Colonic mucosa (tissue), 4 donors: ENCODE measurements around the gene MET. TPM values are rescaled to one million over a fixed set of nuclear protein-coding genes. Genes with fewer than 3 reads are reported as not detected.

ENCODE experiments used
- DNase-seq: peaks from one replicate; pipeline ENCODE4 v3.0.0-alpha.2; 2020
- H3K27ac ChIP-seq: fragments of 200-600 bp; one replicate; pipeline ENCODE4 v1.8.0; 2021
- H3K27me3 ChIP-seq: fragments of 200-600 bp; one replicate; pipeline ENCODE4 v1.8.0; 2021
- H3K36me3 ChIP-seq: fragments of 200-600 bp; one replicate; pipeline ENCODE4 v1.8.0; 2021
- H3K4me1 ChIP-seq: fragments of 200-600 bp; one replicate; pipeline ENCODE4 v1.8.0; 2021; ENCODE audit warnings: mild to moderate bottlenecking
- H3K4me3 ChIP-seq: fragments of 200-600 bp; one replicate; pipeline ENCODE4 v1.8.0; 2021
- H3K9ac ChIP-seq, 2 donors: one replicate each; pipeline ENCODE4 v1.7.0; 2013; ENCODE audit warnings: control low read depth in 2 of 2, low read depth in 2 of 2, low read length in 2 of 2
- H3K9me3 ChIP-seq: fragments of 200-600 bp; one replicate; pipeline ENCODE4 v1.8.0; 2021
- CTCF ChIP-seq: fragments of 200-600 bp; IDR thresholded peaks from one replicate; pipeline ENCODE4 v1.8.0; 2022; ENCODE audit warnings: antibody characterized with exemption, mild to moderate bottlenecking
- intact Hi-C: fragments of 100-400 bp; cut with DNase I; formaldehyde crosslinking; loops from one replicate; pipeline ENCODE4 v1.14.1; 2022
- total RNA-seq, 2 donors: library from RNA; stranded (reverse); fragmentation: NEBNext Ultra II Directional in 1 of 2; extraction: Animal tissue kit (Norgen Biotek cat#: 25700) in 1 of 2; gene quantifications; one replicate each; pipeline ENCODE4 v1.2.1, GENCODE V29; 2021
- donor health status: healthy.
- donor health status: DM: no; HTN: no; CAD: no.
- donor health status: DM: no; HTN: no; CAD: no.

Gene MET
- total RNA-seq, 2 donors from 2014 or later: 38.3 to 45.3 TPM

GRCh38 chr7:116829493-116829892, 157.5 kb downstream of the MET start:
- H3K4me3 ChIP-seq: no peak overlapping the region
- no peak for TF ChIP-seq CTCF
- no peak overlapping the region for H3K27ac ChIP-seq
- intact Hi-C loops: no loop called here
- H3K9ac ChIP-seq: no peak overlapping the region
- no peaks in the 10 kb centered on the region for H3K36me3 ChIP-seq
- no peaks in the 10 kb centered on the region for H3K4me1 ChIP-seq
- no peak for DNase-seq
- H3K27me3 ChIP-seq: no peaks in the 10 kb centered on the region
- H3K9me3 ChIP-seq: no peaks in the 10 kb centered on the region

- H3K36me3 ChIP-seq: no peaks in the 10 kb centered on the region
- TF ChIP-seq CTCF: no peak
- DNase-seq: no peak
Measured at GRCh38 chr7:116832692-116833091, 160.7 kb downstream of the MET start.

GRCh38 chr7:116834815-116835504, 163.0 kb downstream of the MET start:
- Histone ChIP-seq H3K4me1 (no peaks in the 10 kb centered on the region), H3K4me3 (no peak overlapping the region), H3K27ac (peak overlapping the region; percentile 8), H3K27me3 (no peaks in the 10 kb centered on the region), H3K9me3 (no peaks in the 10 kb centered on the region), H3K9ac (no peak overlapping the region), H3K36me3 (no peaks in the 10 kb centered on the region)
- DNase-seq: peak; percentile 74
- TF ChIP-seq CTCF: no peak
- intact Hi-C loops: no loop called here

More at GRCh38 chr7:116832692-116833091, 160.7 kb downstream of the MET start:
- Histone ChIP-seq H3K27ac (no peak overlapping the region), H3K27me3 (no peaks in the 10 kb centered on the region), H3K4me3 (no peak overlapping the region), H3K9ac (no peak overlapping the region), H3K4me1 (no peaks in the 10 kb centered on the region), H3K9me3 (no peaks in the 10 kb centered on the region)
- intact Hi-C loops: no loop called here

GRCh38 chr7:116836048-116836447, 164.1 kb downstream of the MET start:
- Histone ChIP-seq H3K27ac (no peak overlapping the region), H3K9ac (no peak overlapping the region), H3K36me3 (no peaks in the 10 kb centered on the region), H3K27me3 (no peaks in the 10 kb centered on the region), H3K4me1 (no peaks in the 10 kb centered on the region), H3K9me3 (no peaks in the 10 kb centered on the region), H3K4me3 (no peak overlapping the region)
- TF ChIP-seq CTCF: no peak
- no peak for DNase-seq
- intact Hi-C loops: no loop called here

GRCh38 chr7:116836911-116837310, 164.9 kb downstream of the MET start:
- DNase-seq: no peak
- intact Hi-C loops: no loop called here
- no peak for TF ChIP-seq CTCF

More at GRCh38 chr7:116836911-116837310, 164.9 kb downstream of the MET start:
- Histone ChIP-seq H3K27me3 (no peaks in the 10 kb centered on the region), H3K4me3 (no peak overlapping the region), H3K9me3 (no peaks in the 10 kb centered on the region), H3K27ac (no peak overlapping the region), H3K4me1 (no peaks in the 10 kb centered on the region), H3K9ac (no peak overlapping the region), H3K36me3 (no peaks in the 10 kb centered on the region)
